H1 (cell line): ENCODE results near the gene IMP3. TPM values are rescaled to one million over a fixed set of nuclear protein-coding genes. Genes with fewer than 3 reads are reported as not detected.

Experiments used
- CTCF ChIA-PET: fragments of 300-600 bp; sonication (Branson Sonifier 250); formaldehyde crosslinking; loops from one replicate; lab custom pipeline; 2021; ENCODE audit not compliant: partially characterized antibody; lab: Charles Lee
- POLR2A ChIA-PET: fragments of 300-600 bp; sonication (Branson Sonifier 250); formaldehyde crosslinking; loops from one replicate; lab custom pipeline; 2021; ENCODE audit warnings: inconsistent platforms; ENCODE audit not compliant: partially characterized antibody; lab: Charles Lee
- DNase-seq, 2 experiments: peaks; one replicate each; pipeline versions ENCODE4 v3.0.0 to v3.0.0-alpha.2; 2010 to 2022; ENCODE audit warnings: low spot score in 2 of 2, low read depth in 1 of 2, mixed read lengths in 1 of 2
- FAIRE-seq: peaks from 2 replicates; lab custom pipeline; 2011; peaks lifted over from hg19 to GRCh38; lab: Jason Lieb, UNC
- H2AFZ ChIP-seq: 2 replicates; pipeline ENCODE4 v1.8.1; 2012; ENCODE audit warnings: low read length, inconsistent platforms
- H2AK5ac ChIP-seq: 2 replicates; pipeline ENCODE4 v1.6.1; 2013; ENCODE audit warnings: low read depth, low read length
- H2BK120ac ChIP-seq: replicated peaks from 2 replicates; pipeline ENCODE3; 2013; ENCODE audit warnings: low read depth, low read length, inconsistent platforms
- H2BK12ac ChIP-seq: 2 replicates; pipeline ENCODE4 v1.6.1; 2013; ENCODE audit warnings: low read depth, low read length
- H2BK15ac ChIP-seq: 2 replicates; pipeline ENCODE4 v1.6.1; 2013; ENCODE audit warnings: low read length
- H2BK20ac ChIP-seq: 2 replicates; pipeline ENCODE4 v1.6.1; 2013; ENCODE audit warnings: low read length
- H2BK5ac ChIP-seq: 2 replicates; pipeline ENCODE4 v1.6.1; 2013; ENCODE audit warnings: low read depth, low read length
- H3K14ac ChIP-seq: 2 replicates; pipeline ENCODE4 v1.6.1; 2013; ENCODE audit warnings: inconsistent platforms; ENCODE audit not compliant: insufficient read length
- H3K18ac ChIP-seq: 2 replicates; pipeline ENCODE4 v1.6.1; 2013; ENCODE audit warnings: low read length; ENCODE audit errors: extremely low read depth
- H3K23ac ChIP-seq: 2 replicates; pipeline ENCODE4 v1.6.1; 2013; ENCODE audit warnings: inconsistent platforms; ENCODE audit not compliant: insufficient read length
- H3K23me2 ChIP-seq: 2 replicates; pipeline ENCODE4 v1.6.1; 2013; ENCODE audit warnings: low read depth, low read length
- H3K27ac ChIP-seq: 2 replicates; pipeline ENCODE4 v1.6.1; 2011; ENCODE audit warnings: low read depth, low read length, inconsistent platforms
- H3K27me3 ChIP-seq, 4 experiments: replicated peaks in 1 of 4; 1 replicate in 1 of 4; 2 replicates in 3 of 4; pipeline versions ENCODE4 v1.6.1 to v1.8.1; 2011 to 2013; ENCODE audit warnings: low read length in 3 of 4, mild to moderate bottlenecking in 3 of 4, inconsistent platforms in 2 of 4, mixed read lengths in 2 of 4, moderate library complexity in 1 of 4; ENCODE audit not compliant: control insufficient read depth in 3 of 4, insufficient read depth in 3 of 4; ENCODE audit errors: extremely low read depth in 1 of 4
- H3K36me3 ChIP-seq, 4 experiments: 2 replicates each; pipeline versions ENCODE4 v1.6.1 to v1.8.1; 2011 to 2013; ENCODE audit warnings: mild to moderate bottlenecking in 4 of 4, low read length in 3 of 4, moderate library complexity in 2 of 4, control low read depth in 1 of 4, inconsistent platforms in 1 of 4; ENCODE audit not compliant: insufficient read depth in 4 of 4, control insufficient read depth in 2 of 4
- H3K4ac ChIP-seq: replicated peaks from 2 replicates; pipeline ENCODE3; 2013; ENCODE audit warnings: low read length, low read depth, mixed read lengths, inconsistent platforms; ENCODE audit not compliant: insufficient read length
- H3K4me1 ChIP-seq, 4 experiments: replicated peaks in 1 of 4; 1 replicate in 1 of 4; 2 replicates in 3 of 4; pipeline versions ENCODE4 v1.6.1 to v1.8.1; 2011 to 2013; ENCODE audit warnings: low read length in 3 of 4, inconsistent platforms in 2 of 4, mixed read lengths in 1 of 4; ENCODE audit not compliant: insufficient read depth in 4 of 4, control insufficient read depth in 3 of 4
- H3K4me2 ChIP-seq, 2 experiments: 2 replicates each; pipeline versions ENCODE4 v1.6.1 to v1.8.1; 2011 to 2013; ENCODE audit warnings: low read depth in 2 of 2, low read length in 2 of 2, control low read depth in 1 of 2, inconsistent platforms in 1 of 2, mild to moderate bottlenecking in 1 of 2; ENCODE audit not compliant: insufficient read depth in 1 of 2
- H3K4me3 ChIP-seq, 4 experiments: fragments of 200-600, 300-600 bp in 1 of 4; sonication (generic), shearing (Covaris generic), sonication (Bioruptor Twin) in 1 of 4; 2 replicates each; pipeline versions ENCODE4 v1.5.1 to v1.8.1; 2011 to 2016; ENCODE audit warnings: low read length in 4 of 4, low read depth in 3 of 4, control low read depth in 2 of 4, inconsistent platforms in 2 of 4, mild to moderate bottlenecking in 2 of 4, mixed read lengths in 1 of 4, moderate library complexity in 1 of 4; ENCODE audit not compliant: insufficient read depth in 2 of 4; ENCODE audit errors: extremely low read depth in 1 of 4
- H3K56ac ChIP-seq: replicated peaks from 2 replicates; pipeline ENCODE3; 2013; ENCODE audit warnings: low read depth, mild to moderate bottlenecking, mixed read lengths, low read length, inconsistent platforms; ENCODE audit not compliant: insufficient read length
- H3K79me1 ChIP-seq: 2 replicates; pipeline ENCODE4 v1.6.1; 2013; ENCODE audit warnings: low read depth, low read length, control low read depth
- H3K79me2 ChIP-seq, 2 experiments: 2 replicates each; pipeline versions ENCODE4 v1.6.1 to v1.8.1; 2012 to 2013; ENCODE audit warnings: low read length in 2 of 2, mild to moderate bottlenecking in 2 of 2, inconsistent platforms in 1 of 2; ENCODE audit not compliant: insufficient read depth in 2 of 2, control insufficient read depth in 1 of 2
- H3K9ac ChIP-seq, 4 experiments: replicated peaks in 1 of 4; 1 replicate in 1 of 4; 2 replicates in 3 of 4; pipeline versions ENCODE4 v1.6.1 to v1.8.1; 2011 to 2013; ENCODE audit warnings: low read depth in 3 of 4, low read length in 3 of 4, control low read depth in 2 of 4, mild to moderate bottlenecking in 2 of 4, moderate library complexity in 2 of 4, inconsistent platforms in 1 of 4; ENCODE audit errors: extremely low read depth in 1 of 4
- H3K9me3 ChIP-seq, 2 experiments: 2 replicates each; pipeline versions ENCODE4 v1.6.1 to v1.8.1; 2012 to 2013; ENCODE audit warnings: mild to moderate bottlenecking in 2 of 2, moderate library complexity in 2 of 2, control low read depth in 1 of 2, inconsistent platforms in 1 of 2, low read depth in 1 of 2, low read length in 1 of 2, mixed read lengths in 1 of 2; ENCODE audit not compliant: insufficient read depth in 2 of 2
- H4K20me1 ChIP-seq, 2 experiments: replicated peaks in 1 of 2; 2 replicates each; pipeline versions ENCODE3 to v1.8.1; 2011 to 2013; ENCODE audit warnings: inconsistent platforms in 2 of 2, low read length in 2 of 2, mild to moderate bottlenecking in 1 of 2; ENCODE audit not compliant: insufficient read depth in 2 of 2, control insufficient read depth in 1 of 2
- H4K5ac ChIP-seq: 2 replicates; pipeline ENCODE4 v1.6.1; 2013; ENCODE audit warnings: low read length, low read depth, mixed read lengths, inconsistent platforms; ENCODE audit not compliant: insufficient read length
- H4K8ac ChIP-seq: 2 replicates; pipeline ENCODE4 v1.8.0; 2013; ENCODE audit warnings: mild to moderate bottlenecking, moderate library complexity, low read length, inconsistent platforms; ENCODE audit not compliant: insufficient read depth; ENCODE audit errors: extremely low read depth
- H4K91ac ChIP-seq: replicated peaks from 2 replicates; pipeline ENCODE3; 2013; ENCODE audit warnings: low read length, mixed read lengths, inconsistent platforms; ENCODE audit not compliant: insufficient read length
- HDAC6 ChIP-seq: IDR thresholded peaks from one replicate; pipeline ENCODE4 v1.7.1; 2012; ENCODE audit warnings: low read depth, mild to moderate bottlenecking, inconsistent platforms, low read length, moderate library complexity
- SIN3A ChIP-seq, 2 experiments: IDR thresholded peaks in 1 of 2; conservative IDR thresholded peaks in 1 of 2; 2 replicates each; pipeline ENCODE4 v1.6.1; 2011 to 2012; ENCODE audit warnings: low read length in 2 of 2, improper control_type of control experiment in 1 of 2, low read depth in 1 of 2, mild to moderate bottlenecking in 1 of 2
- SIX5 ChIP-seq: IDR thresholded peaks from 2 replicates; pipeline ENCODE4 v1.6.1; 2011; ENCODE audit warnings: mild to moderate bottlenecking, low read depth, low read length
- WGBS, 2 experiments: shearing (Covaris generic) in 1 of 2; methylation state at CpG; one replicate each; pipeline versions ENCODE4 v1.1.6 to v1.1.7; 2013 to 2015; ENCODE audit warnings: low lambda C conversion rate in 2 of 2, mixed read lengths in 2 of 2, inconsistent platforms in 1 of 2, low coverage in 1 of 2, missing lambda C conversion rate in 1 of 2; ENCODE audit not compliant: insufficient replicate concordance in 2 of 2, insufficient coverage in 1 of 2, insufficient read length in 1 of 2; ENCODE audit errors: extremely low coverage in 1 of 2, missing lambda C conversion rate in 1 of 2; 5-methylcytosine and 5-hydroxymethylcytosine counted together
- polyA plus RNA-seq, 7 experiments: library from polyadenylated mRNA; depleted of rRNA in 3 of 7; stranded (reverse) in 5 of 7; unstranded in 2 of 7; fragments of >200 nt in 5 of 7; fragments of 200-250 nt in 2 of 7; gene quantifications; 1 replicate in 5 of 7; 2 replicates in 1 of 7; 4 replicates in 1 of 7; pipeline versions ENCODE4 v1.2.1 to v1.2.3, GENCODE V29; 2011 to 2013; ENCODE audit warnings: missing spikeins in 2 of 7, mixed read lengths in 2 of 7
- total RNA-seq: library from RNA; stranded (reverse); fragmentation: NEBNext Ultra II Directional; extraction: Animal tissue kit (Norgen Biotek cat#: 25700); gene quantifications from 2 replicates; pipeline ENCODE4 v1.2.1, GENCODE V29; 2021

The IMP3 gene
- total and polyA plus RNA-seq, 2 of the 8 experiments (the other 6 are each of a cell fraction or from before 2014, with no cell fraction given): 114 to 273 TPM

GRCh38 chr15:75673426-75674235 lies 33.6 kb upstream of the IMP3 start:
- Histone ChIP-seq H2AK5ac (no peak overlapping the region), H3K18ac (no peak overlapping the region), H2BK5ac (no peak overlapping the region), H4K5ac (no peak overlapping the region), H3K14ac (no peak overlapping the region), H3K27ac (no peak overlapping the region), H2BK15ac (no peak overlapping the region), H3K9ac (no peak overlapping the region), H2BK120ac (no peak overlapping the region), H2BK12ac (0 out of 2 replicates have a peak overlapping the region, but pooled peaks have one; percentile 51), H3K23ac (no peak overlapping the region), H3K79me1 (no peaks in the 10 kb centered on the region), H3K79me2 (no peaks in the 10 kb centered on the region), H4K8ac (no peak overlapping the region; the same call in 1 of the 2 replicates), H2AFZ (no peak overlapping the region), H2BK20ac (no peak overlapping the region), H3K27me3 (no peaks in the 10 kb centered on the region), H4K91ac (no peak overlapping the region), H3K4me1 (peaks cover 7 to 14% (median 9%) of the 10 kb centered on the region in 4 experiments), H3K36me3 (no peaks in the 10 kb centered on the region), H3K9me3 (no peaks in the 10 kb centered on the region), H3K23me2 (no peaks in the 10 kb centered on the region), H3K4me2 (no peak overlapping the region), H3K4ac (no peak overlapping the region), H3K56ac (no peak overlapping the region), H4K20me1 (no peaks in the 10 kb centered on the region), H3K4me3 (no peak overlapping the region)
- DNase-seq (no peak), FAIRE-seq (no peak)
- ChIA-PET POLR2A (interaction anchor here (1.1 to 2.7 kb wide), 3 partner anchors 12 to 33 kb away, joined by 3 to 9 read pairs (median 7); partner anchors contain the start of gene IMP3), CTCF (interaction anchor here (1.1 to 7.4 kb wide), 7 partner anchors 10 to 76 kb away, joined by 3 to 60 read pairs (median 6); partner anchors contain the start of gene SNX33)
- no peak for TF ChIP-seq HDAC6
- no peak for TF ChIP-seq SIX5
- TF ChIP-seq SIN3A (conservative IDR thresholded peaks at IDR 0.05 in 1 of 2, IDR thresholded peaks at IDR 0.05 in 1 of 2; ENCODE audit: low read depth in 1 of 2, low read length in 2 of 2): no peak
- 85% methylated on average over 7 of the region's 10 CpGs; no CpG with 5 or more reads in 1 of the 2 experiments for WGBS, 2 experiments
